Immature natural killer cell (primary cell): ENCODE measurements around the gene MPEG1. TPM values are rescaled to one million over a fixed set of nuclear protein-coding genes. Genes with fewer than 3 reads are reported as not detected.

Experiments used
- DNase-seq, 3 donors: peaks; one replicate each; pipeline ENCODE4 v3.0.0; 2022; ENCODE audit warnings: mixed read lengths in 1 of 3
- H3K27ac Mint-ChIP-seq, 6 donors: one replicate each; pipeline ENCODE4 v1.8.0; 2020; ENCODE audit warnings: mixed read lengths in 6 of 6, mild to moderate bottlenecking in 5 of 6, inconsistent platforms in 4 of 6, moderate library complexity in 3 of 6
- H3K27me3 Mint-ChIP-seq, 3 donors: one replicate each; pipeline ENCODE4 v1.8.0; 2020 to 2021; ENCODE audit warnings: low read depth in 3 of 3, mild to moderate bottlenecking in 3 of 3, mixed read lengths in 3 of 3, moderate library complexity in 3 of 3, inconsistent platforms in 1 of 3
- H3K36me3 Mint-ChIP-seq, 3 donors: one replicate each; pipeline ENCODE4 v1.8.0; 2020; ENCODE audit warnings: mixed read lengths in 3 of 3, inconsistent platforms in 2 of 3, mild to moderate bottlenecking in 2 of 3
- H3K4me1 Mint-ChIP-seq, 2 donors: one replicate each; pipeline ENCODE4 v1.8.0; 2020; ENCODE audit warnings: inconsistent platforms in 2 of 2, mild to moderate bottlenecking in 2 of 2, mixed read lengths in 2 of 2, moderate library complexity in 1 of 2
- H3K4me3 Mint-ChIP-seq, 5 donors: one replicate each; pipeline ENCODE4 v1.8.0; 2020; ENCODE audit warnings: mild to moderate bottlenecking in 5 of 5, mixed read lengths in 5 of 5, inconsistent platforms in 3 of 5, moderate library complexity in 3 of 5
- H3K9me3 Mint-ChIP-seq, 6 donors: one replicate each; pipeline ENCODE4 v1.8.0; 2020; ENCODE audit warnings: mild to moderate bottlenecking in 6 of 6, mixed read lengths in 6 of 6, inconsistent platforms in 4 of 6, moderate library complexity in 3 of 6
- polyA plus RNA-seq, 3 donors: library from polyadenylated mRNA; unstranded; fragments of 300-500 nt; fragmentation: Illumina TruSeq; gene quantifications; one replicate each; pipeline ENCODE4 v1.2.3, GENCODE V29; 2021

The MPEG1 gene
- polyA plus RNA-seq, 3 donors from 2014 or later, result 1.7 to 13.2 (median 7.1) TPM

DNA sequence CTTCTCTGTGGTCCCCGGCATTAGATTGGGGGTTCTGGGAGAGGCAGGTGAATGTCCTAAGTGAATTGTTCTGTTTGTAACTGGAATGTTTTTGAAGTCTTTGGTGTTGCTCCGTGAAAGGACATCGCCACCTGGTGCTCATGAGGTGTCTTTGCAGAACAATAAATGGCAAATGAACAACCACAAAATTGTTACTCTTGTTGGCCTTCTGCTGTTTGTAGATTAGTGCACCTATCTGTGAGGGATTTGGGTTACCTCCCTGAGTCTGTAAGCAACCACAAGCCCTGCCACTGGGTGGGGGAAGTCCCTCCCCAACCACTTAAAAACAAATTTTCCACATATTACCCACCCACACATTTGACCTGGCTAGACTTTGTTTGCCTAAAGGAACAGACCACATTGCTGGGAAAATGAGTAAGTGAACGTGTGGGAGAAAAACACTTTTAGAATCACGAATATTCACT, 4.7 kb downstream of the MPEG1 start:
- H3K4me1 Mint-ChIP-seq, result peaks cover 6 to 16% of the 10 kb centered on the region in 2 donors
- DNase-seq, result peak in 2 of 3 donors; percentile 19 to 25
- H3K27me3 Mint-ChIP-seq, result peaks cover 4 to 9% (median 8%) of the 10 kb centered on the region in 3 donors
- H3K27ac Mint-ChIP-seq, result no peak overlapping the region
- H3K4me3 Mint-ChIP-seq, result peak overlapping the region in 2 of 5 donors; percentile 22 to 55
- H3K9me3 Mint-ChIP-seq, result no peaks in the 10 kb centered on the region
- no peaks in the 10 kb centered on the region for H3K36me3 Mint-ChIP-seq

DNA sequence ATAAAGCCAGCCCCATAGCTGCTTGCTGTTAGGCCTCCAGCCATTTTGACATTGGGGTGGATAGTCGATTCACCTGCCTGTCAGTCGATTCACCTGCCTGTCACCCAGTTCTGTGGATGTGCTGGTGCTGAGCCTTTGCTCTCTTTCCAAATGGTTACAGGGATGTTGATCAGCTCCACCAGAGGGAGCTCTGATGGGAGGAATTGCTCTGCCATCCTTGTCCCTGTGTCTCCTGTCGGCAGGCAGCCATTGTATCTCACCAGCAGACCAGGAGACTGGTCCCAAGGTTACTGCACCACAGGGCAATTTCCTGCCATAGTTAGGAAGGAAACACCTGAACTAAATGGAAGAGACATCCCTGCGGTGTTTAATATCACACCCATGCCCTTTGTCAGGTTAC, 6.1 kb downstream of the MPEG1 start:
- DNase-seq, result no peak
- Mint-ChIP-seq H3K27ac (no peak overlapping the region), H3K27me3 (peaks cover 6 to 8% (median 8%) of the 10 kb centered on the region in 3 donors), H3K36me3 (no peaks in the 10 kb centered on the region), H3K4me1 (peaks cover 6 to 16% of the 10 kb centered on the region in 2 donors), H3K9me3 (no peaks in the 10 kb centered on the region), H3K4me3 (no peak overlapping the region)

DNA sequence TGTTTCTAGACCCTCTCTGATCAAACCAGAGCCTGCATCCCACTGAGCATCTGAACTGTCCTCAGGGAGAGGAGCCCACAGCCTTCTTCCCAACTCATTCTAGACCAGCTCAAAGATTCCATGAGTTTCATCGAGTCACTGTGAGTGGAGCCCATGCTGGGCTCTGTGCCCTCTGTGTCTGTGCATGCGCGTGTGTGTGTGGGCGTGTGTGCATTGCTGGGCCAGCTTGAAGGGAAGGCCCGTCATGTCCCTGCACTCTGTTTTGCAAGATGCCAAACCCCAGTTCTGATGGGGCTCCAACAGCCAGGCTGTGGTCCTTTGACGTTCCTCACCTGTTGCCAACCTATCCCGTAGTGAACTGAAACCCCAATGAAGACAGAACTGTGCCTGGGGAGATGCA, 7.1 kb downstream of the MPEG1 start:
- no peak overlapping the region for H3K27ac Mint-ChIP-seq
- no peaks in the 10 kb centered on the region for H3K9me3 Mint-ChIP-seq
- no peak overlapping the region for H3K4me3 Mint-ChIP-seq
- H3K27me3 Mint-ChIP-seq, result peaks cover 6 to 7% (median 7%) of the 10 kb centered on the region in 3 donors
- H3K36me3 Mint-ChIP-seq, result no peaks in the 10 kb centered on the region
- DNase-seq, result no peak
- peaks cover 6 to 16% of the 10 kb centered on the region in 2 donors for H3K4me1 Mint-ChIP-seq

DNA sequence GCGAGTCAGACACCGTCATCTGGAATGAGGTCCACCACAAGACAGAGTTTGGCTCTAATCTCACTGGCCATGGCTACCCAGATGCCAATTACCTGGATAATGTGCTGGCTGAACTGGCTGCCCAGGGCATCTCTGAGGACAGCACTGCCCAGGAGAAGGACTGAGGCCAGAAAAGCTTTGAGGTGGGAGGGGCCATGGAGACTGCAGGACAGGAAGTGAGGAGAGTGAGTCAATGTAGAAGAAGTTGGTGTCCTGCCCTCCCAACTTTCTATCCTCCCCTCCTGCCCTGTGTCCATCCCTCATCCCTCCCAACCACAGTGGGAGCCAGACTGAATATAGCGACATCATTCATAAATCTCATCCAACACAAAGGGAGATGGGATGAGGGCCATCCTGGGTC, 8.0 kb downstream of the MPEG1 start:
- H3K27ac Mint-ChIP-seq, result no peak overlapping the region
- no peak overlapping the region for H3K4me3 Mint-ChIP-seq
- H3K4me1 Mint-ChIP-seq, result peaks cover 6 to 16% of the 10 kb centered on the region in 2 donors
- H3K27me3 Mint-ChIP-seq, result peaks cover 1 to 7% (median 6%) of the 10 kb centered on the region in 3 donors
- no peak for DNase-seq
- no peaks in the 10 kb centered on the region for H3K9me3 Mint-ChIP-seq
- no peaks in the 10 kb centered on the region for H3K36me3 Mint-ChIP-seq

DNA sequence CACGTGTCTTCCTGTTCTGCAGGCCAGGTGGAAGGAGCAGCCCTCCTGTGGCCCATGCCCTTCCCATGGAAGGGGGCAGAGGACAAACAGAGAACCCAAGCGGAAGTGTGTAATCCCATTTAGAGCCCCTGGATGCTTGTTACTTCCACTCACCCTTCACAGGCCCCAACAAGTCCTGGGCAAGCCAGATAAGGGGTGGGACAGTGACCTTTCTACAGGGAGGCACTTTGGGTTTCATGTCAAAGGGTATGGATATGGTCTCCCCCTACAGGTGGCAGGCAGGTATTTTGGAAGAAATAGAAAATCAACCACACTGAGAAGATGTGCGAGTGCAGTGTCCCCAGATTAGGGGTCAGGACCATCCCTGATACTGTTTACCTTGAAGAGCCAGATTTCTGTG, 11.4 kb downstream of the MPEG1 start:
- Mint-ChIP-seq H3K27ac (no peak overlapping the region), H3K36me3 (no peaks in the 10 kb centered on the region), H3K4me1 (no peaks in the 10 kb centered on the region), H3K27me3 (peaks cover 0 to 6% (median 1%) of the 10 kb centered on the region in 3 donors), H3K9me3 (no peaks in the 10 kb centered on the region), H3K4me3 (no peak overlapping the region)
- no peak for DNase-seq

DNA sequence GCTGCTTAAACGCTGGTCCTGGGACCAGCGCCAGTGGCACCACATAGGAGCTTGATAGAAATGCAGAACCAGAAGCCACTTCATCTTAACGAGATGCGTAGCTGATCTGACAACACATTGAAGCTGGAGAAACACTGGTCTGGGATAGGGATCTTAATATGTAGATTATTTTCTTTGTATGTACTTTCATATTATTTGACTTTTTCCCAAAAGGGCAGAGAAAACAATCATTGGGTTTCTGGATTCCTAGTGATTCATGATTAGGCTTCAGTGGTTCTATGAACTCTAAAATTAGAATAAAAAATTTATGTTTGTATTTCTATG, 12.3 kb downstream of the MPEG1 start:
- H3K4me1 Mint-ChIP-seq, result no peaks in the 10 kb centered on the region
- peaks cover 0 to 6% (median 0%) of the 10 kb centered on the region in 3 donors for H3K27me3 Mint-ChIP-seq
- H3K9me3 Mint-ChIP-seq, result no peaks in the 10 kb centered on the region
- no peak for DNase-seq
- no peak overlapping the region for H3K4me3 Mint-ChIP-seq
- H3K36me3 Mint-ChIP-seq, result no peaks in the 10 kb centered on the region
- no peak overlapping the region for H3K27ac Mint-ChIP-seq

DNA sequence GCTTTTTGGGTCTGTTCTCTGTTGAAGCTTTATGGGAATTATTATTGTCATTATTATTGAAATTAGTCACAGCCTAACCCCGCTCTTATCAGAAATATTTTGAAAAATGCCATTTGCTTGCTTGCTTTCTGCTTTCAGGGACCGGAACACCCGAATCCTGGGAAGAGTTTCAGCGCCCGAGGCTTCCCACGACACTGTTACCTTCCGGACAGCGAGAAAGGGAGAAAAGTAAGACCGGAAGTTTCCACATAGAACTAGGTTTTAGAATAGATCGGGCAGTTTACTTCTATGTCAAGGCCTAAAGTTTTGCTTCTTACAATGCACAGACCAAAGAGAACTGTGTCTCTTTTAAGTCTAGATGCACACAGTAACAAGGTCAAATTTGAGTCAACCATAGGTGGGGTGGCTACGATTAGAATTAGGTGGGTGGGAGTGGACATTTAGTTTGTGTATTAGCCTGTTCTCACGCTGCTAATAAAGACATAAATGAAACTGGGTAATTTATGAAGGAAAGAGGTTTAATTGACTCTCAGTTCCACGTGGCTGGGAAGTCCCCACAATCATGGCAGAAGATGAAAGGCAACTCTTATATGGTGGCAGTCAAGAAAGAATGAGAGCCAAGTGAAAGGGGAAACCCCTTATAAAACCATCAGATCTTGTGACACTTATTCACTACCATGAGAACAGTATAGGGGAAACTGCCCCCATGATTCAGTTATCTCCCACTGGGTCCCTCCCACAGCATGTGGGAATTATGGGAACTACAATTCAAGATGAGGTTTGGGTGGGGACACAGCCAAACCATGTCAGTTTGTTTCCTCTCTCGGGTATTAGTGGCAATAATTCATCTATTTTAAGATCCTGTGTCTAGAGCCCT, 12.9 kb downstream of the MPEG1 start:
- H3K27me3 Mint-ChIP-seq, result peaks cover 0 to 6% (median 0%) of the 10 kb centered on the region in 3 donors
- no peak overlapping the region for H3K27ac Mint-ChIP-seq
- no peaks in the 10 kb centered on the region for H3K9me3 Mint-ChIP-seq
- H3K4me1 Mint-ChIP-seq, result no peaks in the 10 kb centered on the region
- no peak overlapping the region for H3K4me3 Mint-ChIP-seq
- H3K36me3 Mint-ChIP-seq, result no peaks in the 10 kb centered on the region
- DNase-seq, result no peak

DNA sequence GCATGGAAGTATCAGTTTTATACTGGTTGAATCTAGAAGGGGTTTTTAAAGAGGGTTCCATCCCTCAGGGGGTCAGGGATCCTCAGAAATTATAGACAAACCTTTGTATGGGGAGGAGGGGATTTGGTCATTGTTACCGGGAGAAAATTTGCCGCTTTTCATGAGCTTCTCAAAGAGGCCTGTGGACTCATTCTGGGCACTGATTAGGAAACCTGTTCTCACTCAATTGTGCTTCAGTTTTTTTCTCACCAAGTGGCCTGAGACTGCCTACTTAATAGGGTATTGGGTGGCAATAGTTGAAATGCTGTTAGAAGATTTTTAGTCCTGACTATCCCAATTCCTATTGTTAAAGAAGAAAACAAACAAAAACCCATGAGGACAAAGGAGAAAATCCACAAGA, 14.0 kb downstream of the MPEG1 start:
- Mint-ChIP-seq H3K27me3 (peaks cover 0 to 7% (median 3%) of the 10 kb centered on the region in 3 donors), H3K4me1 (no peaks in the 10 kb centered on the region), H3K36me3 (no peaks in the 10 kb centered on the region), H3K27ac (no peak overlapping the region), H3K4me3 (no peak overlapping the region), H3K9me3 (no peaks in the 10 kb centered on the region)
- DNase-seq, result no peak

DNA sequence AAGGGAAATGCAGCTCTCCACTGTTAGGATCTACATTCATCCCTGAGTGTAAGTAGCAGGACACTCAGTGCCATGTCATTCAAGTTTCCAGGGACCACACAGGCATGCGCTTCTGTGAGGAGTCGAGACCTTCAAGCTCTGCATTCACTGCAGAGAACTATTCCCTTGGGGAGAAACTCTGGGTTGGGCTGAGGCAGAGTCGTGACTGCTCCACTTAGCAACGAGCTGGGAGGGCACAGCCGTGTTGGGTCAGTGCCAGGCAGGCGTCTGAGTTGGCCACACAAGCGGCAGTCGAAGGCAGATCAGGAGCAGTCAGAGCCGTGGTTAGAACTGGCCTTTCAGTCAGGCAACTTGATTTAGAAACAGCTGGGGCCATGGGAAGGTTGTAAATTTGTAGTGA, 14.7 kb downstream of the MPEG1 start:
- H3K27ac Mint-ChIP-seq, result no peak overlapping the region
- no peaks in the 10 kb centered on the region for H3K4me1 Mint-ChIP-seq
- H3K27me3 Mint-ChIP-seq, result peaks cover 0 to 7% (median 3%) of the 10 kb centered on the region in 3 donors
- H3K9me3 Mint-ChIP-seq, result no peaks in the 10 kb centered on the region
- H3K4me3 Mint-ChIP-seq, result no peak overlapping the region
- no peak for DNase-seq
- no peaks in the 10 kb centered on the region for H3K36me3 Mint-ChIP-seq

DNA sequence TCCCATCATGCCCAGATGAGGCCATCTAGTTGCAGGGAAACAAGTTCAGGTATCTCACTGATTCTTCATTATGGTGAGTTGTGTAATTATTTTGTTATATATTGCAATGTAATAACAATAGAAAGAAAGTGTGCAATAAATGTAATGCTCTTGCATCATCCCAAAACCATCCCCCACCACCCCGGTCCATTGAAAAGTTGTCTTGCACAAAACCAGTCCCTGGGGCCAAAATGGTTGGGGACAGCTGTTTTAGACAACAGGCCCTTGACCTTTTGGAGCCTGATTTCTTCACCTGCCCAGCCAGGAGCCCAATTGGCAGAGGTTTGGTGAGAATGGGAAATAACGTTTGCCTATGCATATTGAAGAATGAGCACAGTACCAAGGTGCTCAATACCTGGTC, 15.9 kb downstream of the MPEG1 start:
- H3K27ac Mint-ChIP-seq, result no peak overlapping the region
- H3K4me1 Mint-ChIP-seq, result no peaks in the 10 kb centered on the region
- no peak overlapping the region for H3K4me3 Mint-ChIP-seq

DNA sequence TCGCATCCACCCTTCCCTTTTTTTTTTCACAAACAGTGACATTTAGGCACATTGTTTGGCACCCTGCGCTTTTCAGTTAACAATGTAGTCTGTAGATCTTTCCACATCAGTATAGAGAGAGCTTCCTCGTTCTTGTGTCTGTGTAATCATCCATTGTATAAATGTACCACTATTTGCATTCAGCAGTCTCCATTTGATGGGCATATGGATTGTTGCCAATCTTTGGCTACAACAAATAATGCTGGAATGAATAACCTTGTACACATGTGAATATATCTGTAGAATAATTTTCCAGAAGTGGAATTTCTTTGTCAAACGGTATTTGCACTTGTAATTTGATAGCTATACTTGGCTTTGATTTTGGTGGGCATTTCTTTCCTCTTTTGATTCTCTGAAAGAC, 17.1 kb downstream of the MPEG1 start:
- Mint-ChIP-seq H3K27me3 (peaks cover 0 to 5% (median 3%) of the 10 kb centered on the region in 3 donors), H3K4me1 (no peaks in the 10 kb centered on the region), H3K4me3 (no peak overlapping the region), H3K9me3 (no peaks in the 10 kb centered on the region), H3K27ac (no peak overlapping the region), H3K36me3 (no peaks in the 10 kb centered on the region)
- no peak for DNase-seq

More for the DNA sequence above, 15.9 kb downstream of the MPEG1 start:
- no peak for DNase-seq
- Mint-ChIP-seq H3K9me3 (no peaks in the 10 kb centered on the region), H3K27me3 (peaks cover 0 to 6% (median 3%) of the 10 kb centered on the region in 3 donors), H3K36me3 (no peaks in the 10 kb centered on the region)

DNA sequence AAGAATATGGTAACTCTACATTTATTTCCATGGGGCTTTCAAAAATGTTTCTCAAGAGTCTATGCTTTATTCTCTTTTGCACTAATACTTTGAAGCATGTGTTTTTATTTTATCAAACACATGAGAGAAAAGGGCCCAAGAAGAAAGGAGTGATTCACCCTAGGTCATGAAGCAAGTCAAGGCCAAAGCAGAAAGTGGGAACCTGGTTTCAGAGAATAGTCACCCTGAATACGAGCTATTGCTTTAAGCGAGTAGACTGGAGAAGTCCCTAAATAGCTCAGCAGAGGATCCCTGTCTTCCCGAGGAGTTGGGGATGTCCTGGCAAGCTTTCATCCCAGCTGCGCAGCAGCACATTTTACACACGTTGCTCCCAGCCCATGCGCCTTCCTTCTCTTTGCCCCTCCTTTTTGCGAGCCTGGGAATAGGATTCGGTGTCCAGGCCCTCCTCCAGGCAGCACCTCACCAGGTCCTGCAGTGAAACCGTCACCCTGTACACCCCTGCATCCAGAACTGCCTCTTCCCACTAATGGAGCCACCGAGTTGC, 19.1 kb downstream of the MPEG1 start:
- Mint-ChIP-seq H3K4me1 (no peaks in the 10 kb centered on the region), H3K4me3 (no peak overlapping the region)

DNA sequence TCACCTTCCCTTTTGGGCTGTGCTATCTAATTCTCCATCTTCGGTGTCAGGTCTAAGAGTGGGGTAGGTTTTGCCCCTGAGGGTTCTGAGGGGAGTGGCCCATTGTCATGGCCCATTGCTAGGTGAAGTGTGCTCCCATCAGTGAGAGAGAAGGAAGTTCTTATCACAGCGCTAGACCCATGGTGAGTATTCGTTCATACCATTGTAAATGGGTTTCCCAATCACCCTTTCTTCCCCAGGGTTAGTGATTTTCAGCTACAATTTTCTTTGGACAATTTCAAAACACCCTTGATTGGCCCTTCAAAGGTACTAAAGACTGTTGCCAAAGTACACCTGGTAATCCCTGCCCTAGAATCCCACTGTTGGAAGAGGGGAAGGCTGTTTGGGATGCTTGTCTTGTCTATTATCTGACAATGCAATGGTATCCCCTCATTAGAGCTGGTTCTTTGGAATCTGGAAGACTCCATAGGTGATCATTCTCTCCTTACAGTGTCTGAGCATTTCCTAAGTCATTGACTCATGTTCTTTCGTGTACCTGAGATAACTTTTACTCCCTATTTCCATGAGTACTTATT, 20.2 kb downstream of the MPEG1 start:
- Mint-ChIP-seq H3K27me3 (peaks cover 0 to 9% (median 4%) of the 10 kb centered on the region in 3 donors), H3K4me1 (no peaks in the 10 kb centered on the region), H3K27ac (no peak overlapping the region), H3K9me3 (no peaks in the 10 kb centered on the region), H3K4me3 (no peak overlapping the region), H3K36me3 (no peaks in the 10 kb centered on the region)
- no peak for DNase-seq

More for the DNA sequence above, 19.1 kb downstream of the MPEG1 start:
- Mint-ChIP-seq H3K27me3 (peaks cover 0 to 7% (median 5%) of the 10 kb centered on the region in 3 donors), H3K36me3 (no peaks in the 10 kb centered on the region), H3K9me3 (no peaks in the 10 kb centered on the region), H3K27ac (no peak overlapping the region)
- DNase-seq, result no peak

DNA sequence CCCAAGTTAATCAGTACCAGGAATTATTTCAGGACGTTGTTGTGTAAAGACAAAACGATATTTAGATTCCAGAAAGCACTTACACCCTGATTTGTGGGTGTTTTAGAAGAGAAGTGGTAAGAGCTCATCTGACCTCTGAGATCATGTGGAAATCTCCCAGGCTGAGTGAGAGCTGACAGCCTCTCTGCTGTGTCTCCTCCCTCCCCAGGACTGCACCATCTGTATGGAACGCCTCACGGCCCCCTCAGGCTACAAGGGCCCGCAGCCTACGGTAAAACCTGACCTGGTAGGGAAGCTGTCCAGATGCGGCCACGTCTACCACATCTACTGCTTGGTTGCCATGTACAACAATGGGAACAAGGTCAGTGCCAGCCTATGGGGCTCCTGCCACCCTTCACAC, 20.8 kb downstream of the MPEG1 start:
- DNase-seq, result no peak
- H3K9me3 Mint-ChIP-seq, result no peaks in the 10 kb centered on the region
- H3K27ac Mint-ChIP-seq, result no peak overlapping the region
- H3K36me3 Mint-ChIP-seq, result no peaks in the 10 kb centered on the region
- H3K27me3 Mint-ChIP-seq, result peaks cover 0 to 9% (median 1%) of the 10 kb centered on the region in 3 donors
- H3K4me3 Mint-ChIP-seq, result no peak overlapping the region
- no peaks in the 10 kb centered on the region for H3K4me1 Mint-ChIP-seq
